ENCODE results near the gene SPRY4. TPM values are rescaled to one million over a fixed set of nuclear protein-coding genes. Genes with fewer than 3 reads are reported as not detected.
A peak's percentile ranks its signal among the peaks of the same experiment; 100 is the strongest.

SPRY4 gene
- total and polyA plus RNA-seq, 2 of the 13 experiments (the other 11 are each of a cell fraction or from before 2014, with no cell fraction given), result 8.9 to 17.8 TPM

DNA sequence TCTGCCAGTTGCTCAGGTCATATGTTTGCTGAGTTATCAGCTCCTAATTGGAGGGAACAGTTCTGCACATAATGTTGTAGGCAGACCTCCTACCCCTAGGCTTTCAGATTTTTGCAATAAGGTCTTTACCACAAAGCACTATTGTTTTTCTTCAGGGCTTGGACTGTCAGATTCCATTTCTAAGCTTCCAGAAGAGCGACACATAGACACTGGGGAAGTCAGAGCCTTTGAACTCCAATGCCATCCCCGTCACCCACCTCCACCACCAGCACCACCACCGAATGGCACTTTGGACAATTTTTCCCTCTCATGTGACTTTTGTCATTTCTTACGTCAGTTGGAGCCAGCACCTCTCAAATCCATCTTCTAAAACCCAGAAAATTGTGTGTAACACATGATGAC is 28.3 kb upstream of the SPRY4 start (continued):
- TF ChIP-seq, protein P1, sequence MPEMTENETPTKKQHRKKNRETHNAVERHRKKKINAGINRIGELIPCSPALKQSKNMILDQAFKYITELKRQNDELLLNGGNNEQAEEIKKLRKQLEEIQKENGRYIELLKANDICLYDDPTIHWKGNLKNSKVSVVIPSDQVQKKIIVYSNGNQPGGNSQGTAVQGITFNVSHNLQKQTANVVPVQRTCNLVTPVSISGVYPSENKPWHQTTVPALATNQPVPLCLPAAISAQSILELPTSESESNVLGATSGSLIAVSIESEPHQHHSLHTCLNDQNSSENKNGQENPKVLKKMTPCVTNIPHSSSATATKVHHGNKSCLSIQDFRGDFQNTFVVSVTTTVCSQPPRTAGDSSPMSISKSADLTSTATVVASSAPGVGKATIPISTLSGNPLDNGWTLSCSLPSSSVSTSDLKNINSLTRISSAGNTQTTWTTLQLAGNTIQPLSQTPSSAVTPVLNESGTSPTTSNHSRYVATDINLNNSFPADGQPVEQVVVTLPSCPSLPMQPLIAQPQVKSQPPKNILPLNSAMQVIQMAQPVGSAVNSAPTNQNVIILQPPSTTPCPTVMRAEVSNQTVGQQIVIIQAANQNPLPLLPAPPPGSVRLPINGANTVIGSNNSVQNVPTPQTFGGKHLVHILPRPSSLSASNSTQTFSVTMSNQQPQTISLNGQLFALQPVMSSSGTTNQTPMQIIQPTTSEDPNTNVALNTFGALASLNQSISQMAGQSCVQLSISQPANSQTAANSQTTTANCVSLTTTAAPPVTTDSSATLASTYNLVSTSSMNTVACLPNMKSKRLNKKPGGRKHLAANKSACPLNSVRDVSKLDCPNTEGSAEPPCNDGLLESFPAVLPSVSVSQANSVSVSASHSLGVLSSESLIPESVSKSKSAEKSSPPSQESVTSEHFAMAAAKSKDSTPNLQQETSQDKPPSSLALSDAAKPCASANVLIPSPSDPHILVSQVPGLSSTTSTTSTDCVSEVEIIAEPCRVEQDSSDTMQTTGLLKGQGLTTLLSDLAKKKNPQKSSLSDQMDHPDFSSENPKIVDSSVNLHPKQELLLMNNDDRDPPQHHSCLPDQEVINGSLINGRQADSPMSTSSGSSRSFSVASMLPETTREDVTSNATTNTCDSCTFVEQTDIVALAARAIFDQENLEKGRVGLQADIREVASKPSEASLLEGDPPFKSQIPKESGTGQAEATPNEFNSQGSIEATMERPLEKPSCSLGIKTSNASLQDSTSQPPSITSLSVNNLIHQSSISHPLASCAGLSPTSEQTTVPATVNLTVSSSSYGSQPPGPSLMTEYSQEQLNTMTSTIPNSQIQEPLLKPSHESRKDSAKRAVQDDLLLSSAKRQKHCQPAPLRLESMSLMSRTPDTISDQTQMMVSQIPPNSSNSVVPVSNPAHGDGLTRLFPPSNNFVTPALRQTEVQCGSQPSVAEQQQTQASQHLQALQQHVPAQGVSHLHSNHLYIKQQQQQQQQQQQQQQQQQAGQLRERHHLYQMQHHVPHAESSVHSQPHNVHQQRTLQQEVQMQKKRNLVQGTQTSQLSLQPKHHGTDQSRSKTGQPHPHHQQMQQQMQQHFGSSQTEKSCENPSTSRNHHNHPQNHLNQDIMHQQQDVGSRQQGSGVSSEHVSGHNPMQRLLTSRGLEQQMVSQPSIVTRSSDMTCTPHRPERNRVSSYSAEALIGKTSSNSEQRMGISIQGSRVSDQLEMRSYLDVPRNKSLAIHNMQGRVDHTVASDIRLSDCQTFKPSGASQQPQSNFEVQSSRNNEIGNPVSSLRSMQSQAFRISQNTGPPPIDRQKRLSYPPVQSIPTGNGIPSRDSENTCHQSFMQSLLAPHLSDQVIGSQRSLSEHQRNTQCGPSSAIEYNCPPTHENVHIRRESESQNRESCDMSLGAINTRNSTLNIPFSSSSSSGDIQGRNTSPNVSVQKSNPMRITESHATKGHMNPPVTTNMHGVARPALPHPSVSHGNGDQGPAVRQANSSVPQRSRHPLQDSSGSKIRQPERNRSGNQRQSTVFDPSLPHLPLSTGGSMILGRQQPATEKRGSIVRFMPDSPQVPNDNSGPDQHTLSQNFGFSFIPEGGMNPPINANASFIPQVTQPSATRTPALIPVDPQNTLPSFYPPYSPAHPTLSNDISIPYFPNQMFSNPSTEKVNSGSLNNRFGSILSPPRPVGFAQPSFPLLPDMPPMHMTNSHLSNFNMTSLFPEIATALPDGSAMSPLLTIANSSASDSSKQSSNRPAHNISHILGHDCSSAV (CRISPR knock-in tag; IDR thresholded peaks at IDR 0.05; ENCODE audit: borderline replicate concordance), result no peak
- TF ChIP-seq SP2 (CRISPR knock-in tag; IDR thresholded peaks at IDR 0.05) (no peak), HMG20B (CRISPR knock-in tag; conservative IDR thresholded peaks at IDR 0.05) (peak; percentile 48; the same call in 1 of the 2 replicates), ERF (CRISPR knock-in tag; IDR thresholded peaks at IDR 0.05) (no peak), ZNF510 (CRISPR knock-in tag; IDR thresholded peaks at IDR 0.05; ENCODE audit: low read depth) (no peak), FOXM1 (CRISPR knock-in tag; IDR thresholded peaks at IDR 0.05) (no peak), ZNF775 (CRISPR knock-in tag; IDR thresholded peaks at IDR 0.05; ENCODE audit: borderline replicate concordance) (no peak), ZNF235 (CRISPR knock-in tag; IDR thresholded peaks at IDR 0.05; ENCODE audit: borderline replicate concordance) (no peak), ZNF160 (CRISPR knock-in tag; IDR thresholded peaks at IDR 0.05) (no peak), ZFP36L2 (CRISPR knock-in tag; IDR thresholded peaks at IDR 0.05) (no peak)
- TF ChIP-seq, protein P2, sequence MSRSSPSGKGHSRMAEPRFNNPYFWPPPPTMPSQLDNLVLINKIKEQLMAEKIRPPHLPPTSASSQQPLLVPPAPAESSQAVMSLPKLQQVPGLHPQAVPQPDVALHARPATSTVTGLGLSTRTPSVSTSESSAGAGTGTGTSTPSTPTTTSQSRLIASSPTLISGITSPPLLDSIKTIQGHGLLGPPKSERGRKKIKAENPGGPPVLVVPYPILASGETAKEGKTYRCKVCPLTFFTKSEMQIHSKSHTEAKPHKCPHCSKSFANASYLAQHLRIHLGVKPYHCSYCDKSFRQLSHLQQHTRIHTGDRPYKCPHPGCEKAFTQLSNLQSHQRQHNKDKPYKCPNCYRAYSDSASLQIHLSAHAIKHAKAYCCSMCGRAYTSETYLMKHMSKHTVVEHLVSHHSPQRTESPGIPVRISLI (CRISPR knock-in tag; IDR thresholded peaks at IDR 0.05; ENCODE audit: borderline replicate concordance), result peak; percentile 52; the same call in 1 of the 2 replicates
- TF ChIP-seq, protein P3, sequence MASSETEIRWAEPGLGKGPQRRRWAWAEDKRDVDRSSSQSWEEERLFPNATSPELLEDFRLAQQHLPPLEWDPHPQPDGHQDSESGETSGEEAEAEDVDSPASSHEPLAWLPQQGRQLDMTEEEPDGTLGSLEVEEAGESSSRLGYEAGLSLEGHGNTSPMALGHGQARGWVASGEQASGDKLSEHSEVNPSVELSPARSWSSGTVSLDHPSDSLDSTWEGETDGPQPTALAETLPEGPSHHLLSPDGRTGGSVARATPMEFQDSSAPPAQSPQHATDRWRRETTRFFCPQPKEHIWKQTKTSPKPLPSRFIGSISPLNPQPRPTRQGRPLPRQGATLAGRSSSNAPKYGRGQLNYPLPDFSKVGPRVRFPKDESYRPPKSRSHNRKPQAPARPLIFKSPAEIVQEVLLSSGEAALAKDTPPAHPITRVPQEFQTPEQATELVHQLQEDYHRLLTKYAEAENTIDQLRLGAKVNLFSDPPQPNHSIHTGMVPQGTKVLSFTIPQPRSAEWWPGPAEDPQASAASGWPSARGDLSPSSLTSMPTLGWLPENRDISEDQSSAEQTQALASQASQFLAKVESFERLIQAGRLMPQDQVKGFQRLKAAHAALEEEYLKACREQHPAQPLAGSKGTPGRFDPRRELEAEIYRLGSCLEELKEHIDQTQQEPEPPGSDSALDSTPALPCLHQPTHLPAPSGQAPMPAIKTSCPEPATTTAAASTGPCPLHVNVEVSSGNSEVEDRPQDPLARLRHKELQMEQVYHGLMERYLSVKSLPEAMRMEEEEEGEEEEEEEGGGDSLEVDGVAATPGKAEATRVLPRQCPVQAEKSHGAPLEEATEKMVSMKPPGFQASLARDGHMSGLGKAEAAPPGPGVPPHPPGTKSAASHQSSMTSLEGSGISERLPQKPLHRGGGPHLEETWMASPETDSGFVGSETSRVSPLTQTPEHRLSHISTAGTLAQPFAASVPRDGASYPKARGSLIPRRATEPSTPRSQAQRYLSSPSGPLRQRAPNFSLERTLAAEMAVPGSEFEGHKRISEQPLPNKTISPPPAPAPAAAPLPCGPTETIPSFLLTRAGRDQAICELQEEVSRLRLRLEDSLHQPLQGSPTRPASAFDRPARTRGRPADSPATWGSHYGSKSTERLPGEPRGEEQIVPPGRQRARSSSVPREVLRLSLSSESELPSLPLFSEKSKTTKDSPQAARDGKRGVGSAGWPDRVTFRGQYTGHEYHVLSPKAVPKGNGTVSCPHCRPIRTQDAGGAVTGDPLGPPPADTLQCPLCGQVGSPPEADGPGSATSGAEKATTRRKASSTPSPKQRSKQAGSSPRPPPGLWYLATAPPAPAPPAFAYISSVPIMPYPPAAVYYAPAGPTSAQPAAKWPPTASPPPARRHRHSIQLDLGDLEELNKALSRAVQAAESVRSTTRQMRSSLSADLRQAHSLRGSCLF (CRISPR knock-in tag; IDR thresholded peaks at IDR 0.05; ENCODE audit: borderline replicate concordance), result no peak
- TF ChIP-seq, protein P4, sequence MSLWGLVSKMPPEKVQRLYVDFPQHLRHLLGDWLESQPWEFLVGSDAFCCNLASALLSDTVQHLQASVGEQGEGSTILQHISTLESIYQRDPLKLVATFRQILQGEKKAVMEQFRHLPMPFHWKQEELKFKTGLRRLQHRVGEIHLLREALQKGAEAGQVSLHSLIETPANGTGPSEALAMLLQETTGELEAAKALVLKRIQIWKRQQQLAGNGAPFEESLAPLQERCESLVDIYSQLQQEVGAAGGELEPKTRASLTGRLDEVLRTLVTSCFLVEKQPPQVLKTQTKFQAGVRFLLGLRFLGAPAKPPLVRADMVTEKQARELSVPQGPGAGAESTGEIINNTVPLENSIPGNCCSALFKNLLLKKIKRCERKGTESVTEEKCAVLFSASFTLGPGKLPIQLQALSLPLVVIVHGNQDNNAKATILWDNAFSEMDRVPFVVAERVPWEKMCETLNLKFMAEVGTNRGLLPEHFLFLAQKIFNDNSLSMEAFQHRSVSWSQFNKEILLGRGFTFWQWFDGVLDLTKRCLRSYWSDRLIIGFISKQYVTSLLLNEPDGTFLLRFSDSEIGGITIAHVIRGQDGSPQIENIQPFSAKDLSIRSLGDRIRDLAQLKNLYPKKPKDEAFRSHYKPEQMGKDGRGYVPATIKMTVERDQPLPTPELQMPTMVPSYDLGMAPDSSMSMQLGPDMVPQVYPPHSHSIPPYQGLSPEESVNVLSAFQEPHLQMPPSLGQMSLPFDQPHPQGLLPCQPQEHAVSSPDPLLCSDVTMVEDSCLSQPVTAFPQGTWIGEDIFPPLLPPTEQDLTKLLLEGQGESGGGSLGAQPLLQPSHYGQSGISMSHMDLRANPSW (CRISPR knock-in tag; IDR thresholded peaks at IDR 0.05; ENCODE audit: borderline replicate concordance), result no peak

All from HepG2 (cell line).